ENCODE results near the gene SUSD4.

DNA sequence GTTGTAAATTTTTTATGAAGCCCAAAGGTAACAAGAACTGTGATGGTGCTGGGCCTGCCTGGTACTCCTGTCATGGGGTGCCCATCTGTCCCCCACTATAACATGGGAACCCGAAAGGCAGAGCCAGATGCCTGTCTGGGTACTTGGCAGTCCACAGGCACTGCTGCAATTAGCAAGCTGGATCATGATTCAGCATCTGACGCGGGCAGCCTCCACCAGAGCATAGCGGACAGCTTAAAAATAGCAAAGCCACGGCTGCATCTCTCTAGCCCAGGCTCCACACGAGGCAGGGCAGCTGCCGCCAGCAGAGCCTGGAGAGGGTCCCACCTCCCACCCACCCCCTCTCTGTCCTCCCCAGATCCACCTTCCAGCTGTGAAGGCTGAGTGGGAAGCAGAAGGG lies 22.9 kb downstream of the SUSD4 start:
- TF ChIP-seq, protein P1, sequence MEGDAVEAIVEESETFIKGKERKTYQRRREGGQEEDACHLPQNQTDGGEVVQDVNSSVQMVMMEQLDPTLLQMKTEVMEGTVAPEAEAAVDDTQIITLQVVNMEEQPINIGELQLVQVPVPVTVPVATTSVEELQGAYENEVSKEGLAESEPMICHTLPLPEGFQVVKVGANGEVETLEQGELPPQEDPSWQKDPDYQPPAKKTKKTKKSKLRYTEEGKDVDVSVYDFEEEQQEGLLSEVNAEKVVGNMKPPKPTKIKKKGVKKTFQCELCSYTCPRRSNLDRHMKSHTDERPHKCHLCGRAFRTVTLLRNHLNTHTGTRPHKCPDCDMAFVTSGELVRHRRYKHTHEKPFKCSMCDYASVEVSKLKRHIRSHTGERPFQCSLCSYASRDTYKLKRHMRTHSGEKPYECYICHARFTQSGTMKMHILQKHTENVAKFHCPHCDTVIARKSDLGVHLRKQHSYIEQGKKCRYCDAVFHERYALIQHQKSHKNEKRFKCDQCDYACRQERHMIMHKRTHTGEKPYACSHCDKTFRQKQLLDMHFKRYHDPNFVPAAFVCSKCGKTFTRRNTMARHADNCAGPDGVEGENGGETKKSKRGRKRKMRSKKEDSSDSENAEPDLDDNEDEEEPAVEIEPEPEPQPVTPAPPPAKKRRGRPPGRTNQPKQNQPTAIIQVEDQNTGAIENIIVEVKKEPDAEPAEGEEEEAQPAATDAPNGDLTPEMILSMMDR (IDR thresholded peaks at IDR 0.05) = no peak
- no peak for TF ChIP-seq POLR2A (IDR thresholded peaks at IDR 0.05)
